ENCODE results near the gene TFDP2.
"Not testable (repeated sequence)": the region's sequence is repeated elsewhere in the genome, so short reads cannot be mapped to it uniquely, and the experiment has no call there.

The TFDP2 gene, protein sequence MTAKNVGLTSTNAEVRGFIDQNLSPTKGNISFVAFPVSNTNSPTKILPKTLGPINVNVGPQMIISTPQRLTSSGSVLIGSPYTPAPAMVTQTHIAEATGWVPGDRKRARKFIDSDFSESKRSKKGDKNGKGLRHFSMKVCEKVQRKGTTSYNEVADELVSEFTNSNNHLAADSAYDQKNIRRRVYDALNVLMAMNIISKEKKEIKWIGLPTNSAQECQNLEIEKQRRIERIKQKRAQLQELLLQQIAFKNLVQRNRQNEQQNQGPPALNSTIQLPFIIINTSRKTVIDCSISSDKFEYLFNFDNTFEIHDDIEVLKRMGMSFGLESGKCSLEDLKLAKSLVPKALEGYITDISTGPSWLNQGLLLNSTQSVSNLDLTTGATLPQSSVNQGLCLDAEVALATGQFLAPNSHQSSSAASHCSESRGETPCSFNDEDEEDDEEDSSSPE

DNA sequence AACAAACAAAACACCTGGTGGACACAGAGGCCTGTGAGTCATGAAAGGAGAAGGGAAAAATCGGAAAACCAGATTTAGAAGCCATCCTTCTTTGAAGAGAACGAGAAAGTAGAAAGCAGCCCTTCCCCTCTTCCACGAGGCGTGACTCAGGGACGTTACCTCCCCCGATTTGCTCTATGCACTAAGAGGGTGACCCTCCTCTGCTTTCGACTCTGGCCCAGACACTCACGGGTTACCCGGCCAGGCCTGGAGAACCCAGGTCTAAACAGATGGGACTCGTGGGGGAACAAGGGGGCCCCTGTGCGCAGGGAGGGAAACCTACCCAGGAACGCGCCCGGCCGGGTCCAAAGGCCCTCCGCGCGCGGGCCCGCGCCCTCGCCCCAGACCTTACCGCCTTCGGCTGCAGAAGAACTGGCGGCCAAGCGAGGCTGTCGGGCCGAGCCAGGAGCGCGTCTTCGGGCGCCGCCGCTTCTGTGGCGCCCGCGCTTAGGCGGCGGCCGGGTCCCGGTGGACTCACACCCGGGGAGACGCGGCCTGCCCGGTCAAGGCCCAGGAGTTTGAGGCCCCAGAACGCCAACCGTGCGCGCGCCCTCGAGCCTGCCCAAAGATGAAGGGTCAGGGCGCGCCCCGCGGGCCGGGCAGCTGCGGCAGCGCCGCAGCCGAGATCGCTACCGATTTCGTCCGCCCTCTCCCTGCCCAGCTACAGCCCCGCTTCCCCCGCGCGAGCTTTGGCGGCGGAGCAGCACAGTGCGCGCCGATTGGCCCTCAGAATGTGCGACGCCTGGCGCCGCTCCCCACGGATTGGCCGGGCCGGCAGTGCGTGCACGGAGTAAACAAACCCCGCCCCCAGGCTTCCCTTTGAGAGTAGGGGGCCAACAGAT lies at the start of gene TFDP2:
TFDP2 (minus strand) TSS at position 753 of the 881 bp plus-strand sequence. CDS start 47,795 bp downstream, outside the sequence.
- peak; percentile 89 for DNase-seq

DNA sequence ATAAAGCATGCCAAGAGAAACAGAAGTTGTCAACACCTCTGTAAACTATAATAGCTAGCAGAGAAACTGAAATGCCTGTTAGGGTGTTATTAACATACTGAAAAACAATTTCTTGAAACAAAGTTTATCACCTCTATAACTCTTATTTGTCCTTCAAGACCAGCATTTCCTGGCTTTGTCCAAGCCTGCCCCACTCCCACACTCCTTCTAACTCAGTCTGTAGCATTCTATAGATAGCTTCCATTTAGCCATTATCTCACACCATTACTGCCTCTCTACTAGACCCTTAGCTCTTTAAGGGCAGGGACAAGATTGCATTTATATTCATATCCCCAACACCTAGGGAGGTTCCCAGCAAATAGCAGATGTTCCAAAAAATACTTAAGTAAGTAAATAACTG lies 39.5 kb upstream of the TFDP2 start:
- DNase-seq: no peak

DNA sequence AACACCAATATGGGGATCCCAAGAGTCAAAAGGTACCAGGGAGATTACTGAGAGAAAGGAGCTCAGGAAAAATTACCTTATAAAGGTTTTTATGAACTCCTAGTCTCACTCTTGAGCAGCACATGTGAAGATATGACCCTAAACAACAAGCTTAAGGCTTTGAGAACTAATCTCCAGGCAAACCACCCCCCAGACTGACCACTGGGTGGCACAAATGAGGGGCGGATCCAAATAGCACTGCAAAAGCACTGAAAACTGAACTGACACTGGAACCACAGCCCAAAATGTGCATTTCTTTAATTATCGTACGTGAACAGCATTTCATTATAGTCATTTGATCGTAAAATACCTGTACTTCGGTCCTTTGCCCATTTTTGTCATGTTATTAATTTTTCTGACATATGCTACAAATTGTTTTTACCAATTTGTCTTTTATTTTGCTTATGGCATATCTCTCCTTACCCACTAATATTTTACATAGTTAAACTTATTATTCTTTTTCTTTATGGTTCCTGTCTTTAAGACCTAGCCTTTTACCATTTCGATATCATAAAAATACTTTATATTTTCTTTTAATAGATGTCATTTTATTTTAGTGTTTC lies 31.5 kb upstream of the TFDP2 start:
- no peak for DNase-seq

DNA sequence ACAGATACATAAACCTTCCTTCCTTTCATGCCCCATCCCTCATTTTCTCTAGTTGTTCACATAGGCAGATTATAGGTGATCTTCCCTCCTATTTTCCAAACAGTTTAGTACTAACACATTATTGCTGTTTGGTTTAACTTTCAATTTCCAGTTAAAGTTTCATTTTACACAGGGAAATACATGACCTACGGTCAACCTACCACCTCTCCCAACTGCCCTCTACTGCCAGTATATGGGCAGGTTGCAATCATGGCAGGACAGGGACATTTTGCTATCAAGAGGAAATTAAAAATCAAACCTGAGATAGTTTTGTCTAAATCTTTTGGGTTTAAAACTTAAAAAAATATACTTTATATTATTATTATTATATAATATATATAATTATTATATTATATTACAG lies 26.1 kb upstream of the TFDP2 start:
- no peak for DNase-seq

DNA sequence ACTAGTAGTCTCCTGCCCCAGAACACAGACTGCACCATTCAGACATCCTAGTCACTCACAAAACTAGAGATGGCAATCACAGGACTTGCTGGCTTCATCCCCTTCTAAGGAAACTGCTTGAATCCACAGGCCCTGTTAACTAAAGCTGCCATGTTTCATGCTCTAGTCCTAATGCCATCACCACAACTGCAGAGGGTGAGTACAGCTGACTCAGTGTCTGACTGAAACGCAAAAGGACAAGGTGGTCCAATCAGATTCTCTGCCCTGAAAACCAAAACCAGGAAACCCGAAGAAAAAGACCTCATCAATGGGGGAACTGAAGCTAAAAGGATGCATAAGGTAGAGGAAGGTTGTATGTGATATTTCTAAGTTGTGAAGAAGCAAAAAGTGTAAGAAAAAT lies 25.2 kb upstream of the TFDP2 start:
- DNase-seq: no peak

DNA sequence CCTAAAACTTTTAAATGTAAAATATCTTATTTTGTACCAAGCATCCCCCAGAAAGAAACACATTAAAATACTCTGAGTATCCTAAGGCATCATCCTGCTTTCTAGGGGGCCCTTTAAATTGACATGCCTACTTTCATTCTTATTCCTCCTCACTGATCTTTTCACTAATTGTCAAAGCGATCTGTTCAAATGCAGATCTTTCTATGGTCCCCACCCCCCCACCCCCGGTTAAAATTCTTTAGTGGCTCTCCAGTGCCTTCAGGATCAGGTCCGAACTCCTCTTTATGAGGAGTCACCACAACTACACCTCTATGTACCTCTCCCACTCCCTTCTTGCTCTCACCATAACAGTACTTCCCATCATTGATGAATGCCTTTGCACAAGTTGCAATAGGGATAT lies 19.2 kb upstream of the TFDP2 start:
- no peak for DNase-seq

DNA sequence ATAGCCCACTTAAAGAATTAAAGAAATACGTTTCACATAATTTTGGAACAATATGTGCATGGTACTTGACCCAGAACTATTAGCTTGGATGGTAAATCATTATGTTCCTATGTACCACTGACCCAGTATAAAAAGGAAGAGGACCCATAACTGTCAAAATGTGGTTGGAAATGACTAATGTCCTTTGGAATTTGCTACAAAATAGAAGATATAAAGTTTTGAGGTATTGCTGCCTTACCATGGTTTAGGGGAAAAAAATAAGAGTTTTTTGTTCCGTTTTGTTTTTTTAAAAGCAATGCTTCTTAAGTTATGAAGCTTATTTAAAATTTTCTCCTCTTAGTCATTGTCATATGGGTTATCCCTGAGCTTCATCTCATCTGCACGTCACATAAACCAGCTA lies 15.8 kb upstream of the TFDP2 start:
- DNase-seq: no peak

DNA sequence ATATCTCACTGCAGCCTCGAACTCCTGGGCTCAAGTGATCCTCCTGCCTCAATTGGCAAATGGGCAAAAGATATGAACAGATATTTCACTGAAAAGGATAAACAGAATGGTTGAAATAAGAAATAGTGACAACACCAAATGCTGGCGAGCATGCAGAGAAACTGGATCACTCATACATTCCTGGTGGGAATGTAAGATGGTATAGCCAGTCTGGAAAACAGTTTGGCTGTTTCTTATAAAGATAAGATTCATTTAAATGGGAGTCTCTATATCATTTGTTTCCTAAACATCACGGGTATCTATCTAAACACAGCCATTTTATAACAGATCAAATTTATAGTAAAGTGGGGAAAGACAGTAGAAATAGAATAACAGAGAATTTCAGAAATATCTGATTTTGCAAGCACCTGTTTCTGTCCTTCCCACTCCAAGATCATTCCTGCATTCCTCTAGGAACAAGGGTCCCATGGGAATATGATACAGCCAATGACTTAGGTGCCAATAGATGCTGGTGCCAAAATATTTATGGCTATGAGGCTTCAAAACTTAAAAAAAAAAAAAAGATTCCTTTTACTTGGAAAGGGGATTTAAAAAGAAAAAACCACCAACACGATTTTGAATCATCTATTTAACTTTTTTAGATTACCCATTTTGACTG lies 9.9 kb upstream of the TFDP2 start:
- no peak for DNase-seq

DNA sequence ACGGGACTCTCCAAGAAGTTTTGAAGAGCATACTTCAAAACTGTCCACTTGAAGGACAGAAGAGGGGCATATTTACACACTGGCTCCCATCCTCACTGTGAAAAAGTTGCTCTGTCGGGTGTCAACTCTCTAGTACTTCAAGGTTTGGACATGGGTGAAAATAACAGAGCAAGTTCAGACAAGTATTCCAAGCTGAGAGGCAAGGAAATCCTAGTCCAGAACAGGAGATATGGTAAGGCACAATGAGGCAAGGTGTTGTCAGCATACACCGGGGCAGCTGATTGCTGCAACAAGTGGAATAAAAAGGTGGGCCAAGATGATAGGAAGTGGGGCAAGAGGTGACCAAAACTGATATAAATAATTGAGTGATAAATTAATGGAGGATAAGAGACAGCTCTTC lies 4.8 kb upstream of the TFDP2 start:
- DNase-seq: no peak

DNA sequence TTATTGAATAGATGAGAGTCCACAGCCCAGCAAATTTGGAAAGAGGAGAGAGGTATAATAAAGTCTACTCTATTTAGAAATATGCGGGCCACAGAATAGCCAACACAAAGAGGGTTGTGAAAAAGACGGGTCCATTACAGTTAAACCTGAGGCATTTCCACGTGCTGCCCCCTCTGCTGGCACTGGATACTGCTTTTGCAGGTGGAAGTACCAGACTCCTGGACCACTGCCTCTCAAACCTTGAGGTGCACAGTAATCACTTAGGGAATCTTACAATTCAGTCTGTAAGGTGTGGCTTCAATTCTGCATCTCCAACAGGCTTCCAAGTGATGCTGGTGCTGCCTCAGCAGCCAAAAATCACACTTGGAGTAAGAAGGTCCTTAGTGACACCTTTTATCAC lies 3.0 kb upstream of the TFDP2 start:
- no peak for DNase-seq

DNA sequence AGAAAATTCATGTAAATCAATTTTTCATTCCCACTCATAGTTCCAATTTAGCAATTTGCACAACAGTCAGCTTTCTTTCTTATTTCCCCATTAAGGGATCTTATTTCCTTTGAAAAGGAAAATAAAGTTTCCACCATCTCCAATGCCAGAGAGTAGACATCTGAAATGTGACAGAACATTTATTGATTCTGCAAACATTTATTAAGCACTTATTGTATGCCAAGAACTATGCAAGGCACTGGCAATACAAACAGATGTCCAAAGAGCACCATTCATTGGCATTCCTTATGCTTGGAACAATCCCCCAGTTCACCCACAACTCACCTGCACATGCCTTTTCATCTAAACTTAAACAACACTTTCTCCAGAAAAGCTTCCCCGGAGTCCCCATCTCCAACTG lies 2.5 kb upstream of the TFDP2 start:
- DNase-seq: no peak

DNA sequence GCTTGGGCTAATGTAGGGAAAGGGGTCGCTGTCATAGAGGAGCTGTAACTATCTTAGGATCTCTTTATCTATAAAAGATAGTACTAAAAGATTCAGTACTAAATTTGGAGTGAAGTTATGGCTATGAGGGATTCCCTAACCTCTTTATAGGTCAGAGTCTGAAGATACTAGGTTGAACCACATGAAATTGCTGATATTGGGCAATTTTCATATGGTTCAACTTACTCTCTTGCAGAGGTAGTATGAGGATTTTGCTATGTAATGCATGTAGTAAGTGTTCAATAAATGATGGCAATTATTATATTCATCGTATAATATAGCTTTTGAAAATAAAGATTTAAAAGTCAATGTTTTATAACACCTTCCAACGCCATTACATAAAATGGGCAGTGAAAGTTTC lies 1.9 kb upstream of the TFDP2 start:
- DNase-seq: no peak

DNA sequence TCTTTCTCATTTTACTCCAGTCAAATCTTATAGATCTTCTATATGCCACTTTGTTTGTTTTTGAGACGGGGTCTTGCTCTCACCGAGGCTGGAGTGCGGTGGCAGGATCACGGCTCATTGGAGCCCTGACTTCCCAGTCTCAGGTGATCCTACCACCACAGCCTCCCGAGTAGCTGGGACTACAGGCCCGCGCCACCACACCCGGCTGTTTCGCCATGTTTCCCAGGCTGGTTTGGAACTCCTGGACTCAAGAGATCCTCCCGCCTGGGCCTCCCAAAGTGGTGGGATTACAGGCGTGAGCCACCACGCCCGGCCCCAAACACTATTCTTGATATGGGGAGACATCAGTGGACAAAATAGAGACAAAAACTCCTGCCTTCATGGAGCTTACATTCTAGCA lies 927 bp upstream of the TFDP2 start:
- no peak for DNase-seq

DNA sequence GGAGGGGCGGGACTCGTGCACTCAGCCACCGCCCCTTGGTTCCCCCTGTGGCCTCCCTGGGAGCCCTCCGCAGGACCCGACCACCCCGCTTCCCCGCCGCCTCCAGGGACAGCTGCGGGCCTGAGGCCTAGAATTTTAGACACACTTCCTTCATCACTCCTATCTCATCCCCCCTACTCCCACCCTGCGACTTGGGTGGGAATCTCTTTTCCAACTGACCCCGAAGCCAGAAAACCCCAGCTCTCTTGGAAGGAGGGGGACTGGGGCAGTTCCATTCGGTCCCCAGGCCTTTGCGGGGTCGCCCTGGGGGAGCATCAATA lies 289 bp upstream of the TFDP2 start:
- DNase-seq: no peak

DNA sequence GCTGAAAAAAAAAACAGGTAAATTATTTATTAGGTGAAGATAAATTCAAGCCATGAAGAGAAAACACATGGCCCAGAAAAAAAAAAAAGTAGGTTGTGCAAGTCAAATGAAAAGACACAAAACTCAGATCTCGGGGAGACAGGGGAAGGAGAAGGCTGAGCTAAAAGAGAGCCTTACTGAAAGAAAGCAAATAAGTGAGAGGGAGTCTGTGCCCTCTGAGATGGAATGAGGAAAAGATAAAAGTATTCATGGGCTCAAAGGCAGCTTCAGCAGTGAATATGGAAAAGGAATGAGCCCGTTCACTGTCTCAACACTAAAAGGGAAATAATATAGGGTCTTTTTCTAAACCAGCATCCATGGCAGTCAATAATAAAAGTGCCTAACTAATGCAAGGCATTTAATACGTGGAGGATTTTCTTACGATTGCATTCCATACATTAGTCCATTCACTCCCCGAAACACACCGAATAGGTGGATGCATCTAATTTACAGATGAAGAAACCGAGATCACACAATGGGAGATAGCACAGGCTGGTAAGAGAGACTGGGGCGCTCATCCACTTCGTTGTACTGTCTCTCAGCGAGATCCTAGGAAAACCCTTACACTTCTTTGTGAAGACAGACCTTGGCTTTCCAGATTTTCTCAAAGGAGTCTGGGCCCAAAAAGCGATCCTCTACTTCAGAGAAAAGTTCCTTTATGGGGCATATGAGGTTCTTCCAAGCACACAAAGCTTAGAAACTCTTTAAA lies 1.1 kb downstream of the TFDP2 start:
- DNase-seq: no peak

DNA sequence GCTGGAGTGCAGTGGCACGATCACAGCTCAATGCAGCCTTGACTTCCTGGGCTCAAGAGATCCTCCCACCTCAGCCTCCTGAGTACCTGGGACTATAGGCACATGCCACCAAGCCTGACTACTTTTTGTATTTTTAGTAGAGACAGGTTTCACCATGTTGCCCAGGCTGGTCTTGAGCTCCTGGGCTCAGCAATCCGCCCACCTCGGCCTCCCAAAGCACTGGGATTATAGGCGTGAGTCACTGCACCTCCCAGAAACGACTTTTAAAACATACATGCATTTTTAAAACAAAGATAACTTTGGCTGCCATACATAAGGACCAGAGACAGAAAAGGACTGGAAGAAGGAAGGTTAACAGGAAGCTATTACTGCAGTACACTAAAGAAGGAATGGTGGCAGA lies 4.8 kb downstream of the TFDP2 start:
- not testable (repeated sequence) for DNase-seq

DNA sequence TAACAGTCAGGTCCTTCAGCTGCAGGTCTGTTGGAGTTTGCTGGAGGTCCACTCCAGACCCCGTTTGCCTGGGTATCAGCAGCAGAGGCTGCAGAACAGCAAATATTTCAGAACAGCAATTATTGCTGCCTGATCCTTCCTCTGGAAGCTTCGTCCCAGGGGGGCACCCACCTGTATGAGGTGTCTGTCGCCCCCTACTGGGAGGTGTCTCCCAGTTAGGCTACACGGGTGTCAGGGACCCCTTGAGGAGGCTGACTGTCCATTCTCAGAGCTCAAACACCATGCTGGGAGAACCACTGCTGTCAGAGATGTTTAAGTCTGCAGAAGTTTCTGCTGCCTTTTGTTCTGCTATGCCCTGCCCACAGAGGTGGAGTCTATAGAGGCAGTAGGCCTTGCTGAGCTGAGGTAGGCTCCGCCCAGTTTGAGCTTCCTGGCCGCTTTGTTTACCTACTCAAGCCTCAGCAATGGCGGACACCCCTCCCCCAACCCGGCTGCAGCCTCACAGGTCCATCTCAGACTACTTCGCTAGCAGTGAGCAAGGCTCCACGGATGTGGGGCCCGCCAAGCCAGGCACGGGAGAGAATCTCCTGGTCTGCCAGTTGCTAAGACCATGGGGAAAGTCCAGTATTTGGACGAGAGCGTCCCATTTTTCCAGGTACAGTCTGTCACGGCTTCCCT lies 8.6 kb downstream of the TFDP2 start:
- DNase-seq: not testable (repeated sequence)

DNA sequence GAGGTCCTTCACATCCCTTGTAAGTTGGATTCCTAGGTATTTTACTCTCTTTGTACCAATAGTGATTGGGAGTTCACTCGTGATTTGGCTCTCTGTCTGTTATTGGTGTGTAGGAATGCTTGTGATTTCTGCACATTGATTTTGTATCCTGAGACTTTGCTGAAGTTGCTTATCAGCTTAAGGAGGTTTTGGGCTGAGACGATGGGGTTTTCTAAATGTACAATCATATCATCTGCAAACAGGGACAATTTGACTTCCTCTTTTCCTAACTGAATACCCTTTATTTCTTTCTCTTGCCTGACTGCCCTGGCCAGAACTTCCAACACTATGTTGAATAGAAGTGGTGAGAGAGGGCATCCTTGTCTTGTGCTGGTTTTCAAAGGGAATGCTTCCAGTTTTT lies 12.3 kb downstream of the TFDP2 start:
- not testable (repeated sequence) for DNase-seq

DNA sequence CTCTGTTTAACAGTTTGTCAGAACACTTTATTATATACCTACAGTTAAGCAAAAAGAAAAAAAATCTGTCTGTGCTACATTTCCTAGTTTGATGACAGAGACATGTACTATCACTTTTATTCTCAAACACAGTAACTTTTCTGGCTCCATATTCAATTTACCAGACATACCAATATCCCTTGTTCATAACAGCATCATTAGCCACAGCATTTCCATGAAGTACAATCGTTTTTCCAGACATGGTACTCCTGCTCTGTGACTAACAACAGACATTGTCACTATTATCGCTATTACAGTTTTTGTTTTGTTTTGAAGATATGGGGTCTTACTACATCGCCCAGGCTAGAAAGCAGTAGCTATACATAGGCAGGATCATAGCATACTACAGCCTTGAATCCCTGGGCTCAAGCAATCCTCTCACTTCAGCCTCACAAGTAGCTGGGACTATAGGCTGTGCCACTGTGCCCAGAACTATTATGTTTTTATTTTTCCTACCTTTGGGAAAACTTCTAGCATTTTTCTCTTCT lies 14.5 kb downstream of the TFDP2 start:
- DNase-seq: no peak

DNA sequence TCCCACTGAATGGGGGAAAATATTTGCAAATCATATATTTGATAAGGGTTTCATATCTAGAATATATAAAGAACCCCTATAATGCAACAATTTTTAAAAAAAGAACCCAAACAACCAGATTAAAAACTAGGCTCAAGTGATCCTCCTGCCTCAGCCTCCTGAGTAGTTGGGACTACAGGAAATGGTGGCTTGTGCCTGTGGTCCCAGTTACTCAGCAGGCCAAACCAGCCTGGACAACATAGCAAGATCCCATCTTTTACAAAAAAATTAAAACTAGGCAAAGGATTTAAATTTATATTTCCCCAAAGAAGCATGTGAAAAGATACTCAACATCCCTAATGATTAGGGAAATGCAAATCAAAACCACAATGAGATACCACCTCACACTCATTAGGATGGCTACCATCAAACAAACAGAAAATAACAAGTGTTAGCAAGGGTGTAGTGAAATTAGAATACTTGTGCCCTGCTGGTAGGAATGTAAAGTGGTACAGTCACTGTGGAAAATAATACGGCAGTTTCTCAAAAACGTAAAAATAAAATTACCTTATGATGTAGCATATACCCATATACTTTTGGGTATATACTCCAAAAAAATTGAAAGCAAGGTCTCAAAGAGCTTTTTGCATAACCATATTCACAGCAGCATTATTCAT lies 19.7 kb downstream of the TFDP2 start:
- DNase-seq: no peak
